NB4 (cell line): ENCODE measurements around the gene TMEM52.

Experiments used
- POLR2A ChIP-seq: IDR thresholded peaks from 2 replicates; pipeline ENCODE4 v1.6.1; 2011; ENCODE audit warnings: mild to moderate bottlenecking; ENCODE audit not compliant: insufficient read length; ENCODE audit errors: extremely low read depth
- TF ChIP-seq, protein P1 (sequence below): IDR thresholded peaks from one replicate; pipeline ENCODE4 v1.5.1; 2012; ENCODE audit warnings: low read depth, low read length

DNA sequence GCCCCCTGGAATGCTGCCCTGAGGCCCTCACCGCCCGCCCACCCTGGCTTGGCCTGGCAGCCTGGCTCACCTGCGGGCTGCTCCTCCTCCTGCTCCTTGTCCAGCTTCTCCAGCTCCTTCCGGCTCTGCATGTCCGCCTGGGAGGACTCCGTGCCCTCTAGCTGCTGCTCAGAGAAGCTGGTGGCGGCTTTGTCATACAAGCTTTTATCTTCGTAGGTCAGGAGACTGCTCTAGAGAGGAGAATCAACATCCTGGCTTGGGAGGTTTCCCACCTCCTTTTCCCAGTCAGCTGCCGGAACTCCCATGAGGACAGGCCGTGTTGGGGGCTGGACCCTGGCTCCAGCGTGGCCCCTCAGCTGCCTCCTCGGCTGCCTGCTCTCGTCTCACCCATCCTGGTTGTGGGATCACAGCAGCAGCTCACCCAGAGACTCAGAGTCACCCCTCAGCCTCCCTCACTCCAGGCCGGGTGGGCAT lies 36.6 kb upstream of the TMEM52 start:
- TF ChIP-seq, protein P1, sequence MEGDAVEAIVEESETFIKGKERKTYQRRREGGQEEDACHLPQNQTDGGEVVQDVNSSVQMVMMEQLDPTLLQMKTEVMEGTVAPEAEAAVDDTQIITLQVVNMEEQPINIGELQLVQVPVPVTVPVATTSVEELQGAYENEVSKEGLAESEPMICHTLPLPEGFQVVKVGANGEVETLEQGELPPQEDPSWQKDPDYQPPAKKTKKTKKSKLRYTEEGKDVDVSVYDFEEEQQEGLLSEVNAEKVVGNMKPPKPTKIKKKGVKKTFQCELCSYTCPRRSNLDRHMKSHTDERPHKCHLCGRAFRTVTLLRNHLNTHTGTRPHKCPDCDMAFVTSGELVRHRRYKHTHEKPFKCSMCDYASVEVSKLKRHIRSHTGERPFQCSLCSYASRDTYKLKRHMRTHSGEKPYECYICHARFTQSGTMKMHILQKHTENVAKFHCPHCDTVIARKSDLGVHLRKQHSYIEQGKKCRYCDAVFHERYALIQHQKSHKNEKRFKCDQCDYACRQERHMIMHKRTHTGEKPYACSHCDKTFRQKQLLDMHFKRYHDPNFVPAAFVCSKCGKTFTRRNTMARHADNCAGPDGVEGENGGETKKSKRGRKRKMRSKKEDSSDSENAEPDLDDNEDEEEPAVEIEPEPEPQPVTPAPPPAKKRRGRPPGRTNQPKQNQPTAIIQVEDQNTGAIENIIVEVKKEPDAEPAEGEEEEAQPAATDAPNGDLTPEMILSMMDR, result no peak
- no peak for TF ChIP-seq POLR2A
